K562 (cell line): ENCODE measurements around the gene EWSR1. TPM values are rescaled to one million over a fixed set of nuclear protein-coding genes. Genes with fewer than 3 reads are reported as not detected.
A peak's percentile ranks its signal among the peaks of the same experiment; 100 is the strongest.

ENCODE experiments used
- ATAC-seq: fragments of 200-7000 bp; cut with Tn5 transposase; 3 replicates; pipeline ENCODE4 v1.9.1; 2020; ENCODE audit warnings: moderate library complexity
- BruUV-seq: library from RNA; stranded (reverse); fragments of 400-500 nt; replicated peaks from 2 replicates; lab custom pipeline; 2021; lab: Mats Ljungman, UMichigan
- CTCF ChIA-PET: fragments of 300-600 bp; formaldehyde crosslinking; extraction: SDS; loops from one replicate; lab custom pipeline; 2021; ENCODE audit warnings: low intra/inter-chr PET ratio; lab: Yijun Ruan, JAX
- POLR2A ChIA-PET: fragments of 300-600, 350-650 bp; sonication (Branson Sonifier 250); formaldehyde crosslinking; extraction: SDS; loops from one replicate; lab custom pipeline; 2021; ENCODE audit warnings: antibody characterized with exemption, inconsistent platforms; lab: Yijun Ruan, JAX
- DNase-seq, 4 experiments: peaks; one replicate each; pipeline versions ENCODE4 v3.0.0 to v3.0.0-alpha.2; 2011 to 2018; ENCODE audit warnings: low spot score in 3 of 4, mixed read lengths in 3 of 4; ENCODE audit errors: extremely low read depth in 1 of 4
- FAIRE-seq: peaks from 2 replicates; lab custom pipeline; 2011; peaks lifted over from hg19 to GRCh38; lab: Jason Lieb, UNC
- H2AFZ ChIP-seq: 2 replicates; pipeline ENCODE4 v1.6.0; 2011; ENCODE audit warnings: low read depth, low read length, control low read depth, inconsistent platforms
- H3K27ac ChIP-seq: fragments of 200-600 bp; 3 replicates; pipeline ENCODE4 v1.8.0; 2011; ENCODE audit warnings: low read depth, mild to moderate bottlenecking, control low read depth, inconsistent platforms, low read length, moderate library complexity, mixed read lengths; ENCODE audit errors: extremely low read depth
- H3K27me3 ChIP-seq, 2 experiments: fragments of 300-600 bp in 1 of 2; 2 replicates in 1 of 2; 3 replicates in 1 of 2; pipeline versions ENCODE4 v1.6.0 to v1.8.0; 2011; ENCODE audit warnings: inconsistent platforms in 2 of 2, low read length in 2 of 2, mild to moderate bottlenecking in 1 of 2, mixed read lengths in 1 of 2, moderate library complexity in 1 of 2; ENCODE audit not compliant: control insufficient read depth in 2 of 2, insufficient read depth in 2 of 2
- H3K36me3 ChIP-seq: fragments of 300-600 bp; 3 replicates; pipeline ENCODE4 v1.8.0; 2011; ENCODE audit warnings: mild to moderate bottlenecking, low read length, inconsistent platforms; ENCODE audit not compliant: control insufficient read depth, insufficient read depth
- H3K4me1 ChIP-seq, 2 experiments: fragments of 200-600 bp in 1 of 2; replicated peaks in 1 of 2; 2 replicates in 1 of 2; 3 replicates in 1 of 2; pipeline versions ENCODE4 v1.5.1 to v1.8.0; 2011; ENCODE audit warnings: inconsistent platforms in 2 of 2, low read length in 2 of 2, mild to moderate bottlenecking in 1 of 2, mixed read lengths in 1 of 2, moderate library complexity in 1 of 2; ENCODE audit not compliant: control insufficient read depth in 2 of 2, insufficient read depth in 2 of 2
- H3K4me2 ChIP-seq: 2 replicates; pipeline ENCODE4 v1.6.1; 2011; ENCODE audit warnings: low read length, control low read depth, inconsistent platforms, mixed read lengths; ENCODE audit not compliant: insufficient read depth
- H3K4me3 ChIP-seq: fragments of 200-600 bp; sonication (generic), shearing (Covaris generic); 2 replicates; pipeline ENCODE4 v1.5.1; 2016; ENCODE audit warnings: control low read depth, inconsistent platforms
- H3K79me2 ChIP-seq: fragments of 200-600 bp; 3 replicates; pipeline ENCODE4 v1.8.0; 2011; ENCODE audit warnings: low read length, inconsistent platforms; ENCODE audit not compliant: control insufficient read depth, insufficient read depth
- H3K9ac ChIP-seq, 2 experiments: 2 replicates each; pipeline versions ENCODE4 v1.6.0 to v1.6.1; 2011; ENCODE audit warnings: low read depth in 2 of 2, low read length in 2 of 2, control low read depth in 1 of 2, inconsistent platforms in 1 of 2, mild to moderate bottlenecking in 1 of 2, mixed read lengths in 1 of 2; ENCODE audit not compliant: insufficient read depth in 1 of 2
- H3K9me1 ChIP-seq: one replicate; pipeline ENCODE4 v1.6.0; 2011; ENCODE audit warnings: inconsistent platforms, mild to moderate bottlenecking, low read length, moderate library complexity; ENCODE audit not compliant: control insufficient read depth, insufficient read depth
- H3K9me3 ChIP-seq: replicated peaks from 2 replicates; pipeline ENCODE4 v1.5.1; 2011; ENCODE audit warnings: low read depth, low read length, inconsistent platforms; ENCODE audit not compliant: control insufficient read depth, insufficient read depth
- H4K20me1 ChIP-seq: replicated peaks from 2 replicates; pipeline ENCODE4 v1.6.1; 2011; ENCODE audit warnings: low read length, inconsistent platforms, mixed read lengths; ENCODE audit not compliant: control insufficient read depth, insufficient read depth
- CXXC5 ChIP-seq: fragments of 250-450 bp; sonication (Bioruptor Pico); IDR thresholded peaks from 2 replicates; pipeline ENCODE4 v1.8.0; 2022; ENCODE audit warnings: inconsistent platforms, mild to moderate bottlenecking, moderate library complexity
- E2F4 ChIP-seq: sonication (generic); formaldehyde crosslinking; IDR thresholded peaks from 2 replicates; pipeline ENCODE4 v1.8.0; 2022; ENCODE audit warnings: mild to moderate bottlenecking, low read depth, missing genetic modification reagents
- EHMT2 ChIP-seq: fragments of 450-650 bp; IDR thresholded peaks from 2 replicates; pipeline ENCODE4 v1.6.1; 2018; ENCODE audit warnings: antibody characterized with exemption
- RAD51 ChIP-seq: fragments of 450-650 bp; IDR thresholded peaks from 2 replicates; pipeline ENCODE4 v1.7.1; 2016; ENCODE audit warnings: low read depth, mild to moderate bottlenecking, borderline replicate concordance
- ZNF696 ChIP-seq: fragments of 250-450 bp; sonication (Bioruptor Pico); conservative IDR thresholded peaks from 2 replicates; pipeline ENCODE4 v1.4.0; 2020; ENCODE audit warnings: mild to moderate bottlenecking, moderate library complexity
- WGBS: fragments of 100-300 bp; shearing (Covaris generic); methylation state at CpG from one replicate; pipeline ENCODE4 v1.1.6; 2016; ENCODE audit warnings: low coverage, mixed read lengths; ENCODE audit not compliant: insufficient coverage; ENCODE audit errors: missing lambda C conversion rate; 5-methylcytosine and 5-hydroxymethylcytosine counted together
- in situ Hi-C: fragments of 300-500 bp; cut with MboI; formaldehyde crosslinking; loops from 4 replicates; pipeline ENCODE4 v1.15.0; 2018; ENCODE audit warnings: inconsistent platforms, mixed read lengths
- intact Hi-C: fragments of 100-400 bp; cut with micrococcal nuclease; formaldehyde crosslinking; loops from 2 replicates; pipeline ENCODE4 v1.14.2; 2022
- polyA plus RNA-seq, 8 experiments: library from polyadenylated mRNA; depleted of rRNA in 4 of 8; stranded (reverse) in 5 of 8; unstranded in 3 of 8; fragments of >200 nt; fragmentation: Nextera tagmentation in 2 of 8; fragmentation: Illumina TruSeq in 1 of 8; extraction: Ambion mirVana in 2 of 8; extraction: Trizol in 1 of 8; gene quantifications; 2 replicates each; pipeline versions ENCODE4 v1.2.1 to v1.2.3, GENCODE V29; 2011 to 2014; ENCODE audit warnings: inconsistent platforms in 1 of 8, missing spikeins in 1 of 8
- total RNA-seq, 7 experiments: library from RNA; depleted of rRNA in 6 of 7; stranded (reverse); fragments of >200 nt in 6 of 7; fragmentation: Illumina TruSeq in 2 of 7; extraction: Trizol in 2 of 7; gene quantifications; 2 replicates each; pipeline versions ENCODE4 v1.2.1 to v1.2.3, GENCODE V29; 2011 to 2021; ENCODE audit warnings: low replicate concordance in 1 of 7

Gene EWSR1
- total and polyA plus RNA-seq, 9 of the 15 experiments (the other 6 are each of a cell fraction or from before 2014, with no cell fraction given): 83.3 to 450 (median 239) TPM

- DNase-seq (peak in 1 of 4 experiments; percentile 3), FAIRE-seq (no peak), ATAC-seq (no peak)
- Histone ChIP-seq H3K36me3 (no peaks in the 10 kb centered on the region), H3K9me3 (no peaks in the 10 kb centered on the region), H4K20me1 (no peaks in the 10 kb centered on the region), H3K4me2 (no peak overlapping the region), H3K27ac (no peak overlapping the region), H3K9me1 (no peaks in the 10 kb centered on the region), H3K9ac (peak overlapping the region in 1 of 2 experiments; percentile 45; a peak in 1 of 4 replicates), H2AFZ (no peak overlapping the region), H3K27me3 (no peaks in the 10 kb centered on the region), H3K4me1 (peaks cover 0 to 10% of the 10 kb centered on the region in 2 experiments; a peak in 2 of 5 replicates), H3K4me3 (no peak overlapping the region), H3K79me2 (no peaks in the 10 kb centered on the region)
- BruUV-seq: no TSS peak
- intact Hi-C loops: no loop called here
- ChIA-PET CTCF (no interaction called here), POLR2A (no interaction called here)
- no peak for TF ChIP-seq ZNF696 (CRISPR knock-in tag)
- TF ChIP-seq RAD51: no peak
- TF ChIP-seq CXXC5 (CRISPR knock-in tag): no peak
- no peak for TF ChIP-seq E2F4
- TF ChIP-seq EHMT2: no peak
- in situ Hi-C loops: loop anchor here (10.0 kb wide), 1 partner anchor 399 kb away; no protein-coding TSS in a partner anchor
- WGBS: 56% methylated on average over 10 of the region's 14 CpGs
Measured at GRCh38 chr22:29253561-29254285, 14.3 kb upstream of the EWSR1 start.
